Effector CD8-positive, alpha-beta T cell (primary cell): ENCODE results near the gene JUNB.
"Not testable (repeated sequence)": the region's sequence is repeated elsewhere in the genome, so short reads cannot be mapped to it uniquely, and the experiment has no call there.

ENCODE experiments used
- DNase-seq: peaks from one replicate; lab custom pipeline; 2025; lab: John Stamatoyannopoulos, UW

JUNB gene

DNA sequence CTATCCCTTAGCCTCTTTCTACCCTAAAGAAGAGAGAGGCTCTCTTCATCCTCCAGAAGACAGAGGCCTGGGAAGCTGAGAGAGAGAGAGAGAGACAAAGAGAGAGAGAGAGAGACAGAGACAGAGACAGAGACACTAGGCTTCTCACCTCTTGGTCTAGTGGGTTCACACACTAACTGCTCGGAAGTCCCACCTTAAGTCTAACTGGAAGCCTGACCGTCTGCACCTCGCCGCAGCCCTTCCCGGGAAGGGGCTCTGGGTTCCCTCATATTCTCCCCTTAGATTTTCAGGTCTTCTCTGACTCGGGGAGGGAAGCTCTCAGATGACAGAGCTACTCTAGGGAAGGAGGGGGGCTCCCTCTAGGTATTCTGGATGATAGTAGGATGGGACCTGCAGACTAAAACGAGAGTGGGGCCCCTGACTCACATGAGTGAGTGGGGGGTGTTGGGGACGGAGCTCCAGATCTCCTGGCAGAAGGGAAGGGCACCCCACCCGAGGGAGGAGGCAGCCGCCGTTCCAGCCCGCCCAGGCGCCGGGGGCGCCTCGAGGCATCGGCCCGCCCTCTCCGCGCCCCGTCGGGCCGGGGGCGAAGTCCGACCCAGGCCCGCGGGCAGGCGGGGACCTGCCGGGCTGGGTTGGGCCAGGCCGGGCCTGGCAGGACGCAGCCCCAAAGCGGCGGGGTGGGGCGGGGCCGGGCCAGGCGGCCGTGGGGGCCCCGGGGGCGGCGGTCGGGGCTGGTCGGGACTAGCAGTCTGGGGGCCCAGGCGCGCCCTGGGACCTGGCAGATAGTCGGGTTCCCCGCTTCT, 2.0 kb upstream of the JUNB start:
- peak; percentile 44 for DNase-seq

DNA sequence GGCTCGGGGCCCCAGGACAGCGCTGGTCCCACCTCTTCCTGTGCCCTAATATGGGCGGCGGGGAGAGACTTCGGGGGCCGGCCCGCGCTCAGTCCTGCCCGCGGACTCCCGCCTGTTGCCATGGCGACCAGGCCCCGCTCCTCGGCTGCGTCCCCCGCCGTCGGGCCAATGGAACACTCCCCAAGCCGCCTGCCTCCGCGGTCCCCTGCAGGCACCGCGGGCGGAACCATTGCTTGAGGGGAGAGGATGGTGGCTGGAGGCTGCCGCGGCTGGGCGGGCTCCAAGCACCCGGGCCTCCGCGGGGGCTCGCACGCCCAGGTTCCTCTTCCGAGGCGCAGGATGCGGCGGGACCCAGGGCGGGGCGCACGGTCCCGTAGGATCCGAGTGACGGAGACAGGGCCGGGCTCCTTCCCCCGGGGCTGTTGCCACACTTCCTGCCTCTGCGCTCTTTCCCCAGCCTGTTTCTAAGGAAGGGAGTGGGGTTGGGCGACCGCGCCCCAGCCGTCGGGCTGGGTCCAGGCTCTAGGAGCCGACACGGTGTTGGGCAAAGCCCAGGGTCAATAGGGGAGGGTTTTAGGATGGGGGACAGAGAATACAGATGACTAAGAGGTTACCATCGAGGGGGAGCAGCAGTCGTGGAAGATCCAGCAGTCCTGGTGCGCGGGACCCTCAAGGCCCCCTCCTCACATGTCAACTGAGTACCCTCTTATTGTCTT, 1.2 kb upstream of the JUNB start:
- DNase-seq, result peak; percentile 78

DNA sequence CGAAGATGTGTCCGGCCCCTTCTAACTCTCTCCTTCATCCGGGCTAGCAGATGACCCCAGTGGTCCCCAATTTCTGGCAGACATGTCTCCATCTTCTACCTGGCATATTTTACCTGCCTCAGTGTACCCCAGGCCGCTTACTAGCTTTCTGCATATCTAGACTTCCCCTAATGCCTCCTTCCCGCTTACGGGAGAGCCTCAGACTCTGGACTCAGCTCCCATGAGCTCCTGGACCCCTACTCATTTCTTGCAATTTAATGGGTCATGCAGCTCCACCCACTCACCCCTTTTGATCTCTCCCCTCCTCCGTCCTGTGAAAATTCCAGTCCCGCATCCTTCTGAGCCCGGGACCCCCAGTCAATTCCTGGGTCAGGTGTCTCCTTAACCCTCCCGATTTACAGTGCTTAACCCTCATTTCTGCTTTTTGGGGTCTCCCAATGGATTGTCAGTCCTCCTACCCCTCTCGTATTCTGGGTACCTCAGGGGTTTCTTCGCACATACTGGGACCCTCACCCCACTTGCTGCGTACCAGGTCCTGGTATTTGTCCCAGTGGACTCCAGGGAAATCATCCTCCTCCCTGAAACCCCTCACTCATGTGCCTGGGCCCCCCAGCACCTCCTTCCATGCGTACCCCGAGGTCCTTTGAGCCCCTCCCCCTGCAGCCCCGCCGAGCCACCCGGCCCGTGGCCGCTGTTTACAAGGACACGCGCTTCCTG, 500 bp upstream of the JUNB start:
- DNase-seq, result no peak

DNA sequence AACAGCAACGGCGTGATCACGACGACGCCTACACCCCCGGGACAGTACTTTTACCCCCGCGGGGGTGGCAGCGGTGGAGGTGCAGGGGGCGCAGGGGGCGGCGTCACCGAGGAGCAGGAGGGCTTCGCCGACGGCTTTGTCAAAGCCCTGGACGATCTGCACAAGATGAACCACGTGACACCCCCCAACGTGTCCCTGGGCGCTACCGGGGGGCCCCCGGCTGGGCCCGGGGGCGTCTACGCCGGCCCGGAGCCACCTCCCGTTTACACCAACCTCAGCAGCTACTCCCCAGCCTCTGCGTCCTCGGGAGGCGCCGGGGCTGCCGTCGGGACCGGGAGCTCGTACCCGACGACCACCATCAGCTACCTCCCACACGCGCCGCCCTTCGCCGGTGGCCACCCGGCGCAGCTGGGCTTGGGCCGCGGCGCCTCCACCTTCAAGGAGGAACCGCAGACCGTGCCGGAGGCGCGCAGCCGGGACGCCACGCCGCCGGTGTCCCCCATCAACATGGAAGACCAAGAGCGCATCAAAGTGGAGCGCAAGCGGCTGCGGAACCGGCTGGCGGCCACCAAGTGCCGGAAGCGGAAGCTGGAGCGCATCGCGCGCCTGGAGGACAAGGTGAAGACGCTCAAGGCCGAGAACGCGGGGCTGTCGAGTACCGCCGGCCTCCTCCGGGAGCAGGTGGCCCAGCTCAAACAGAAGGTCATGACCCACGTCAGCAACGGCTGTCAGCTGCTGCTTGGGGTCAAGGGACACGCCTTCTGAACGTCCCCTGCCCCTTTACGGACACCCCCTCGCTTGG, 966 bp downstream of the JUNB start:
- DNase-seq, result peak; percentile 55

DNA sequence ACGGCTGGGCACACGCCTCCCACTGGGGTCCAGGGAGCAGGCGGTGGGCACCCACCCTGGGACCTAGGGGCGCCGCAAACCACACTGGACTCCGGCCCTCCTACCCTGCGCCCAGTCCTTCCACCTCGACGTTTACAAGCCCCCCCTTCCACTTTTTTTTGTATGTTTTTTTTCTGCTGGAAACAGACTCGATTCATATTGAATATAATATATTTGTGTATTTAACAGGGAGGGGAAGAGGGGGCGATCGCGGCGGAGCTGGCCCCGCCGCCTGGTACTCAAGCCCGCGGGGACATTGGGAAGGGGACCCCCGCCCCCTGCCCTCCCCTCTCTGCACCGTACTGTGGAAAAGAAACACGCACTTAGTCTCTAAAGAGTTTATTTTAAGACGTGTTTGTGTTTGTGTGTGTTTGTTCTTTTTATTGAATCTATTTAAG, 1.6 kb downstream of the JUNB start:
- peak; percentile 72 for DNase-seq

DNA sequence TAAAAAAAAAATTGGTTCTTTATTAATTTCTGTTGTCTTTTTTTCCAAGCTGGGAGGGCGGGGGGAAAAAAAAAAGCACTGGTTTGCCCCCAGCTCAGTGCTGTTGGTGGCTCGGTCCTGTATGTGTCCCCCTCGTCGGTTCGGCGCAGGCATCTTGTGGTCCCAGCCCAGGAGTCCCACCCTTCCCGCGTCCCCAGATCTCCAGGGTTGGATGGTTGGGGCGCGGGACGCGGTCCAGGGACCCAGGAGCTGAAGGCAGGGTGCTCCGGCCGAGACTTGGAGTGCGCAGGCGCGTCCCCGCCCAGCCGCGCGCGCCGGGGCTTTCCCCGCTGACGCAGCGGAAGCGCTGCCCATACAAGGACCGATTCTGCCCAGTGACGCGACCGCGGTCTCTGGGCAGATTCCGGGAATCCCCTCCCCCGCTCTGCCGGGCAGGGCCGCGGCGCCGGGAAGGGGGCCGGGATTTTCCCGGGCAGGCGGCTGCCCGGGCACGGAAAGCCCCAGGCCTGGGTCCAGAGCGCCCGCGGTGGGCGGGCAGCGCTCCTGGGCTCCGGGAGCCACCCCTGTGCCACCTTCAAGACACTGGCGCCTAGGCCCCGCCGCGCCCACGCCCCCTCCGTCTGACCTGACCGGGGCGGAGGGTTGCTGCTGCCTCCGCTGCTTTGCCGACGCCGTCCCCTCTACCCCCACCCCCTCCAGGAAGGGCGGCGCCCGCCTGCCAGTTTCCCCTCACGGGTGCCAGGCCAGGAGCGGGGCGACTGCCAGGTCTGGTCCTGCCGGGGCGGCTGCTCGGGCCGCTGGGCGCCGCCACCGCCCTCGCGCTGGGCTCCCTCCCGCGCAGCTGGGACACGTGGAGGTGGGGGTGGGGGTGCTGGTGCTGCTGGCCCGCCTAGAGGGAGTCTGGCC, 2.3 kb downstream of the JUNB start:
- DNase-seq, result peak; percentile 92

DNA sequence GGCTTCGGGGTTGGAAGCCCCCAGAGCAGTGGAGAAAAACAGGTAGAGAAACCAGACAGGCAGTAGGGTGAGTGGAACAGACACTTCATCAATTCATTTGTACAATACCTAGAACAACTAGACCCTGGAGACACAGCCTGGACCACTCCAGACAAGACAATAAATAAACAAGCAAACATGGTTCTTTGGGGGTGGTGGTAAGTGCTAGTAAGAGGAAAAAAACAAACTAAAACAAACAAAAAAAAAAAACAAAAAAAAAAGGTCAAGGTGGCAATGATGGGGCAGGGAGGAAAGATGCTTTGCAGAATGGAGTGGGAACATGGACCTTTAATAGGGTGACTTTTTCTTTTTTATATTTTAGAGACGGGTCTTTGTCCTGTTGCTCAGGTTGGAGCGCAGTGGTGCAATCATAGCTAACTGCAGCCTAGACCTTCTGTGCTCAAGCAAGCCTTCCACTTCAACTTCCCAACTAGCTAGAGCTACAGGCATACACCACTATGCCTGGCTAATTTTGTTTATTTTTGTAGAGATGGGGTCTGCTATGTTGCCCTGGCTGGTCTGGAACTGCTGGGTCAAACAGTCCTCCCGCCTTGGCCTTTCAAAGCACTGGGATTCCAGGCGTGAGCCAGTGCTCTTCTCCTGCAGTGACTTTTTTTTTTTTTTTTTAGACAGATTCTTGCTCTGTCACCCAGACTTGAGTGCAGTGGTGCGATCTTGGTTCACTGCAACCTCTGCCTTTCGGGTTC, 3.1 kb downstream of the JUNB start:
- DNase-seq, result no peak

DNA sequence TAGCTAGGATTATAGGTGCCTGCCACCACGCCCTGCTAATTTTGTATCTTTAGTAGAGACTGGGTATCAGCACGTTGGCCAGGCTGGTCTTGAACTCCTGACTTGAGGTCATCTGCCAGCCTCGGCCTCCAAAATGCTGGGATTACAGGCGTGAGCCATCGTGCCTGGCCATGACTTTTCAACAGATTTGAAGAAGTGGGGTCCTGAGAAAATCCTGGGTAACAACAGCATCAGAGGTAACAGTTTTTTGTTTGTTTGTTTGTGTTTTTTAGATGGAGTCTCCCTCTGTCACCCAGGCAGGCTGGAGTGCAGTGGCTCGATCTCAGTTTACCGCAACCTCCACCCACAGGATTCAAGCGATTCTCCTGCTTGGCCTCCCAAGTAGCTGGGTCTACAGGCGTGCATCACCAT, 3.7 kb downstream of the JUNB start:
- DNase-seq, result no peak

DNA sequence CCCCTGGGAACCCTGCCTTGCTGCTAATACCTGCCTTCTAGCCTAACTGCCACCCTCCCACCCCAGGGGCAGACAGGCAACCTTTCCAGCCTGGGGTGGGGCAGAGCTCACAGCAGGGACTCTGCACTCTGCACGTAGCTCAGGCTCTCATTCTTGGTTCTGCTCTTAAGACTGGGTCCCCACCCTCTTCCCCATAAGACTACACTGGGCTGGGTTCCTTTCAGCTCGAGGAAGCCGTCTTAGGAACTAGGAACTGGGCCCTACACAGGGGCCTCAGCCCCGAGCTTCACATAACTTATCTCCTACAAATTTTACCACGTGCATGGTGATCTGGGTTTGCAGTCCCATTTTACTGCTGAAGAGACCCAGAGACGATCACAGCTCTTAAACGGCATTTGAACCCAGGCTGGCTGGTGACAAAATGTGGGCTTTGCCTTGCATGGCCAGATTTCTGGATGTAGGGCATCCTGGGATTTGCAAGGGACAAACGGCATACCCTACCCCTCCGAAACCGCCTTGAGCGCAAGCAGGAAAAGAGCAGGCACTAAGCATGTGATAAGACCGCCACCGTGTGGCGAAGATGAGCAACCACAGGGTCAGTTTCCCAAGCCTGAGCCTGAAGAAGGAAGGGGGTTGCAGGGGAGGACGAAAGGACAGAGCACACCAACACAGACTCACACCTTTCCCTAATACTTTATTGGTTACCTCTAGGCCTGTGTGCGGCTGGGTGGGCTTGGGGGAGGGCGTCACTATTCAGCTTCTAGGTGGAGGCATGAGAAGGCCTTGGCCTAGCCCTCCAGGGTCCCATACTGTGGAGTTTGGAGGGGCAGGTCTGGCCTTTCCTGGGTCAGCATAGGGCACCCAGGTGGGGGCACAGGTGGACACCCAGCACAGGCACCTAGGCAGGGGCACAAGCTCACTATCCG, 5.1 kb downstream of the JUNB start:
- DNase-seq, result peak; percentile 65

DNA sequence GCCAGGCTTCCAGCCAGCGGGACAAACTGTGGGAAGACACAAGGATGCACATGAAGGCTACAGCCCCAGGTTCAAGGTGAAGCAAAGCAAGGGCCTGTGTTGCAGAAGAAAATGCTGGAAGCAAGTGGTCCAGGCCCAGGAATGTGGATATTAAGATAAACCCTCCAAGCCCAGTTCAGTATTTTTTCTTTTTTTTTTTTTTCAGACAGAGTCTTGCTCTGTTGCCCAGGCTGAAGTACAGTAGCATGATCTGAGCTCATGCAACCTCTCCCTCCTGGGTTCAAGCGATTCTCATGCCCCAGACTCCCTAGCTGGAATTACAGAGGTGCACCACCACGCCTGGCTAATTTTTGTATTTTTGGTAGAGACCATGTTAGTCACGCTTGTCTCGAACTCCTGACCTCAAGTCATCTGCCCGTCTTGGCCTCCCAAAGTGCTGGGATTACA, 5.9 kb downstream of the JUNB start:
- DNase-seq, result no peak

DNA sequence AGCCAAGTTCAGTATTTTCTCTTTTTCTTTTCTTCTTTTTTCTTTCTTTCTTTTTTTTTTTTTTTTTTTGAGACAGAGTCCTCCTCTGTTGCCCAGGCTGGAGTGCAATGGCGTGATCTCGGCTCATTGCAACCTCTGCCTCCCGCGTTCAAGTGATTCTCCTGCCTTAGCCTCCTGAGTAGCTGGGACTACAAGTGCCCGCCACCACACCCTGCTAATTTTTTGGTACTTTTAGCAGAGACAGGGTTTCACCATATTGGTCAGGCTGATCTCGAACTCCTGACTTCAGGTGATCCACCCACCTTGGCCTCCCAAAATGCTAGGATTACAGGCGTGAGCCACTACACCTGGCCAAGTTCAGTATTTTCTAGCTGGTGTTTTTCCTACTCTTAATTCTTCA, 6.3 kb downstream of the JUNB start:
- DNase-seq, result not testable (repeated sequence)

DNA sequence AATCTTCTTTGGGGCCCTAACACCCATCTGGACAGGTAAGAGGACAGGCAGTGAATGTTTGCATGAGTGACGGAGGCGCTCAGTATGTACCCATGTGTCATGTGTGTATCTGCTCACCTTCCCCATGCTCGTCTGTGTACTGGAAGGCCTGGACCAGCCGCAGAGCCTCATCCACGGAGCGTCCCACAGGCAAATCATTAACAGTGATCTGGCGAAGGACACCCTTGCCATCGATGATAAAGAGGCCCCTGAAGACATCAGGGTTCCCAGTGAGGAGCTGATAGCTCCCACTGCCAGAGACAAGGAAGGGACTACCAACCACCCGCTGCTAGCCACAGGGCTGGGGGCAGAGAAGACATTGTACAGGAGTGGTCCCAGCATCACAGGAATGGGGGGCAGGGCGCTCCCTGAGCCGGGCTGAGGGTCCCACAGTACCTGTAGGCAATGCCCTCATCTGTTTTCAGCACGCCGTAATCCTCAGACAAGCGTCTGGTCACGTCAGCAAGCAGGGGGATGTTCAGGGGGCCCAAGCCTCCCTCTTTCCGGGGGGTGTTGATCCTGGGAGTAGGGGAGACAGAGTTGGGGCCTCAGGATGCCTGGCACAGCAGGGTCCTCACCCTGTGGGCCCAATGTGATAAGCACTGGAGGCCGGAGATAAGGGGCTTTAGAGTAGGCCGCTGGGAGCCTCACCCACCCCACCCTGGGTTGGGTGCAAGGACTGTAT, 8.6 kb downstream of the JUNB start:
- DNase-seq, result no peak

DNA sequence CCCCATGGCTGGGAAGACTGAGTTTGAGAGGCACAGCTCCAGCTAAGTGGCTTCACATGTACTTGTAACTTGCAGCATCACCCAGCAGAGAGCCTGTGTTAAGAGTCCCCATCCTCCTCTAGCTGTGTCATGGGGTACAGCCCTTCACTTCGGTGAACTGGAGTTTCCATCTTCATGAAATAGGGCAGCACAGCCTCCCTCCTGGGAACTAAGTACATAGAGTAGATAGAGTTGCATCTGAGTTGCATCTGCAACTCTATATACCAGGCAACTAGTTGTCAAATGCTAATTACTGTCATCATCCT, 9.1 kb downstream of the JUNB start:
- DNase-seq, result no peak

DNA sequence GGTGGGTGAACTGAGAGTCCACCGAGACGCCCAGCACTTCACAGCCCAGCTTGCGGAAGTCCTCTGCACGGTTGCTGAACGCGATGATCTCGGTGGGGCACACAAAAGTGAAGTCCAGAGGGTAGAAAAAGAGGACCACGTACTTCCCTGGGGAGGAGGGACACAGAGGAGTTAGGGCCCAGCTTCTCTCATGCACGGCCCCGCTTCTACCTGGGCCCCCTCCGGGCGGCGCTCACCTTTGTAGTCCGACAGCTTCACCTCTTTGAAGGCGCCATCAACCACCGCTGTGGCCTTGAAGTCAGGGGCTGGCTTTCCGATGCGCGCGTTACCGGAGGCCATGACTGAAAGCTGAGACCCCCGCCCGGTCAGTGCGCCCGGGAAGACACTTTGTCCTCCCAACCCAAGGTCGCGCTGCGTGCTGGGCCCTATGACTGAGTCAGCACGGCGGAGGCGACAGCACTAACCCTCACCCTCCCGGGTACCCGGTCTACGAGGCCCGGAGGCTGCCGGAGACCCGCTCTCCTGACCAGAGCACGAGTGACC, 9.7 kb downstream of the JUNB start:
- DNase-seq, result no peak

DNA sequence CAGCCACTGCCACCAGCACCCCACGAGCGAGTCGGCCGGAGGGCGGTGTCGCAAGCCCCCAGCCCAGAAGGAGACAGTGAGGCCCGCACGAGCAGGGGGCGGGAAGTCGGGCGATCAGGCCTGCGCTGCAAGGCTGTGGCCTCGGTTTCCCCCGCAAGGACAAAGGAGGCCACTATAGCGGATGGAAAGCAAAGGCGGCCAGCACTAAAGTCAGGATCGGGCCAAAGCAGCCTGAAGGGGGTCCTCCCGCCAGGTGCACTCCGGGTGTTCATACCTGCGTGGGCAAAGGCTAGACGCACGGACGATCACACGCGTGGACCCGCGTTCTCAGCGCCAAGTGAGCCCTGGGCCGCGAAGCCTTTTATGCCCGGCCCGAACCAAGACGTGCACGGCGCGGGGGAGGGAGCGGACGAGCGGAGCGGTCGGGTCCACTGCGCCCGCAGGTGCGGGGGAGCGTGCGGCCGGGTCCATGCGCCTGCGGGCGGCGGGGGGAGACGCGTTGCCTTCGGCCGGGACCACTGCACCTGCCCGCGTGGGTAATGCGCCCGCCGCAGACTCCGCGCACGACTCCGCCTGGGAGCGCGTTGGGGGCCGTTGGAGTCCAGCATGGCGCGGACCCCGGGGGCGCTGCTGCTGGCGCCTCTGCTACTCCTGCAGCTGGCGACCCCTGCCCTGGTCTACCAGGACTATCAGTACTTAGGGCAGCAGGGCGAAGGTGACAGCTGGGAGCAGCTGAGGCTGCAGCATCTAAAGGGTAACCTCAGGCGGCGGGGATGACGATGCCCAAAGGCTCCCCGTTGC, 10.4 kb downstream of the JUNB start, which contains the start of the genes PRDX2 and THSD8:
TSS of gene PRDX2 (minus strand) at position 335 of the 801 bp plus-strand sequence. CDS start 539 bp downstream, outside the sequence.
TSS of gene THSD8 (plus strand) at position 604 of the 801 bp plus-strand sequence. CDS start at position 607, 3 bp downstream.
- DNase-seq, result peak; percentile 46

DNA sequence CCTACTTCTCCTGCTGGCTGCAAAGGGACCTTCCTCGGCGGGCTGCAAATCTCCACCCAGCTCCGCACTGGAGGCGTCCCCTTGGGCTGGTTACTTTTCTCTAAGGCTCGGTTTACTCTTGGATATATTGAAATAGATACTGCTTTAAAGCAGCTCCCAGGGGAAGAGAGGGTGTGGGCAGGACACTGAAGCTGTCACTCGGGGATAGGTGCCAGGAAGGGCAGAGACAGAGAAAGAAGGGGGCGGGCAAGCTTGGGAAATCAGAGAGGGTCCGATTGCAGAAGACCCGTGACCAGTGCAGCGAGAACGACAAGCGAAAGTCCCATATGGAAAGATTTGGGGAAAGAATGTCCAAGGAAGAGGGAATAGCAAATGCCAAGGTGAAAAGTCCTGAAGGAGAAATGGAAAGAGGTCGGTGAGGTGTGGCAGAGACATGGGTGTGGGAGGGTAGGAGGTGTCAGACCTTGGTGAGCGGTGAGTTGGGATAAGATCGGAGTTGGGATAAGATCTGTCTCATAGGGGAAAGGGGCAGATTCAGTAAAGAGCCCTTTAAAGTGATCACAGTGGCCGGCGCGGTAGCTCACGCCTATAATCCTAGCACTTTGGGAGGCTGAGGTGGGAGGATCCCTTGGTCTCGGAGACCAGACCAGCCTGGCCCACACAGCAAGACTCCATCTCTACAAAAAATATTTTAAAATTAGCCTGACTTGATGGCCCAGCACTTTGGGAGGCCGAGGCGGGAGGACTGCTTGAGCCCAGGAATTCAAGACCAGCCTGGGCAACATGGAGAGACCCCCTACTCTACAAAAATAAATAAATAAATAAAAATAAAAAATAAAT, 11.2 kb downstream of the JUNB start:
- no peak for DNase-seq
